ENCODE measurements around the gene NMT1.

GRCh38 chr17:45137561-45138305 lies 76.6 kb downstream of the NMT1 start:
- TF ChIP-seq, protein P1, sequence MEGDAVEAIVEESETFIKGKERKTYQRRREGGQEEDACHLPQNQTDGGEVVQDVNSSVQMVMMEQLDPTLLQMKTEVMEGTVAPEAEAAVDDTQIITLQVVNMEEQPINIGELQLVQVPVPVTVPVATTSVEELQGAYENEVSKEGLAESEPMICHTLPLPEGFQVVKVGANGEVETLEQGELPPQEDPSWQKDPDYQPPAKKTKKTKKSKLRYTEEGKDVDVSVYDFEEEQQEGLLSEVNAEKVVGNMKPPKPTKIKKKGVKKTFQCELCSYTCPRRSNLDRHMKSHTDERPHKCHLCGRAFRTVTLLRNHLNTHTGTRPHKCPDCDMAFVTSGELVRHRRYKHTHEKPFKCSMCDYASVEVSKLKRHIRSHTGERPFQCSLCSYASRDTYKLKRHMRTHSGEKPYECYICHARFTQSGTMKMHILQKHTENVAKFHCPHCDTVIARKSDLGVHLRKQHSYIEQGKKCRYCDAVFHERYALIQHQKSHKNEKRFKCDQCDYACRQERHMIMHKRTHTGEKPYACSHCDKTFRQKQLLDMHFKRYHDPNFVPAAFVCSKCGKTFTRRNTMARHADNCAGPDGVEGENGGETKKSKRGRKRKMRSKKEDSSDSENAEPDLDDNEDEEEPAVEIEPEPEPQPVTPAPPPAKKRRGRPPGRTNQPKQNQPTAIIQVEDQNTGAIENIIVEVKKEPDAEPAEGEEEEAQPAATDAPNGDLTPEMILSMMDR (IDR thresholded peaks at IDR 0.05), result no peak
- TF ChIP-seq POLR2A (IDR thresholded peaks at IDR 0.05), result peak; percentile 39

All from right lobe of liver (tissue), 4 donors.